DOHH2 (cell line): ENCODE results near the gene CHST3.

Experiments used
- H3F3A ChIP-seq: fragments of 200-600 bp; sonication (generic), shearing (Covaris generic); 2 replicates; pipeline ENCODE4 v1.6.0; 2016; ENCODE audit warnings: antibody characterized with exemption, mild to moderate bottlenecking; ENCODE audit not compliant: control insufficient read depth, insufficient read depth
- H3K27ac ChIP-seq: fragments of 200-600 bp; sonication (generic); 2 replicates; pipeline ENCODE4 v1.5.1; 2014; ENCODE audit warnings: low read depth, mild to moderate bottlenecking, low read length, moderate library complexity
- H3K27me3 ChIP-seq: fragments of 200-600 bp; sonication (generic); 2 replicates; pipeline ENCODE4 v1.6.1; 2014; ENCODE audit warnings: mild to moderate bottlenecking, low read length, mixed read lengths; ENCODE audit not compliant: control insufficient read depth
- H3K36me3 ChIP-seq: fragments of 200-600 bp; sonication (generic); 2 replicates; pipeline ENCODE4 v1.6.1; 2014; ENCODE audit warnings: mild to moderate bottlenecking, low read length, moderate library complexity, mixed read lengths; ENCODE audit not compliant: control insufficient read depth
- H3K4me1 ChIP-seq: fragments of 200-600 bp; sonication (generic); 2 replicates; pipeline ENCODE4 v1.6.1; 2014; ENCODE audit warnings: mild to moderate bottlenecking, low read length, mixed read lengths; ENCODE audit not compliant: control insufficient read depth
- H3K4me2 ChIP-seq: fragments of 200-600 bp; sonication (generic); 2 replicates; pipeline ENCODE4 v1.6.0; 2014; ENCODE audit warnings: mild to moderate bottlenecking, low read length, moderate library complexity
- H3K4me3 ChIP-seq: fragments of 200-600 bp; sonication (generic); 2 replicates; pipeline ENCODE4 v1.5.1; 2014; ENCODE audit warnings: mild to moderate bottlenecking, low read length, mixed read lengths
- H3K79me2 ChIP-seq: fragments of 200-600 bp; sonication (generic); 2 replicates; pipeline ENCODE4 v1.6.1; 2014; ENCODE audit warnings: mild to moderate bottlenecking, low read length, mixed read lengths; ENCODE audit not compliant: control insufficient read depth
- H3K9me2 ChIP-seq: fragments of 200-600 bp; sonication (generic); replicated peaks from 2 replicates; pipeline ENCODE4 v1.6.1; 2014; ENCODE audit warnings: mild to moderate bottlenecking, low read length, mixed read lengths; ENCODE audit not compliant: control insufficient read depth
- H3K9me3 ChIP-seq: fragments of 200-600 bp; sonication (generic); 2 replicates; pipeline ENCODE4 v1.6.1; 2014; ENCODE audit warnings: antibody characterized with exemption, low read length, mixed read lengths; ENCODE audit not compliant: control insufficient read depth, insufficient read depth
- H4K20me1 ChIP-seq: fragments of 200-600 bp; sonication (generic); 2 replicates; pipeline ENCODE4 v1.6.0; 2014; ENCODE audit warnings: low read depth, mild to moderate bottlenecking, antibody characterized with exemption, low read length, moderate library complexity; ENCODE audit not compliant: control insufficient read depth, insufficient read depth
- CTCF ChIP-seq: fragments of 200-600 bp; sonication (generic); IDR thresholded peaks from one replicate; pipeline ENCODE4 v1.5.1; 2014; ENCODE audit warnings: antibody characterized with exemption, mild to moderate bottlenecking, low read depth, low read length; ENCODE audit not compliant: poor library complexity, severe bottlenecking
- EZH2phosphoT487 ChIP-seq: fragments of 200-600 bp; sonication (generic); IDR thresholded peaks from 2 replicates; pipeline ENCODE4 v1.6.1; 2017; ENCODE audit warnings: borderline replicate concordance, mild to moderate bottlenecking, antibody characterized with exemption, low read length, moderate library complexity, mixed read lengths

The CHST3 gene

DNA sequence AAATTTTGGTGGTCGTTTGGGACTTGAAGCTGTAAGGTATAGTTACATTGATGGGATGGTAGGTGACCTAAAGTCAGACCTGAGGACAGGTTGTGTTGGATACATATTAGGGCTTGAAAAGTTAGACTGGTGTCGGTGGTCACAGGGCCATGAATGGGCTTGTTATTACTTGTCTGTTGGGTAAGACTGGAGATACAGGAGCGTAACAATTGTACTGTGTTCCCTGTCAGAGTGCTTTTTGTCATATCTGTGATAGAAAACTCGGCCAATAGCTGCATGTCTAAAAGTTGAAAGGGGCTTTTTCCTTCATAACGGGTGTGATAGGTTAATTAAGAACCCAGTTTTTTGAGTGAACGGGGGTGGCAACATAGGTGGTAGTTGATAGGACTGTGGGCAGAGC lies 13.5 kb upstream of the CHST3 start:
- H3K9me3 ChIP-seq, result peaks cover 30% of the 10 kb centered on the region
- no peak overlapping the region for H3K4me2 ChIP-seq
- no peaks in the 10 kb centered on the region for H3K27me3 ChIP-seq
- no peaks in the 10 kb centered on the region for H3K79me2 ChIP-seq
- H3K9me2 ChIP-seq, result no peaks in the 10 kb centered on the region
- H3F3A ChIP-seq, result no peaks in the 10 kb centered on the region
- no peaks in the 10 kb centered on the region for H3K4me1 ChIP-seq
- no peak overlapping the region for H3K4me3 ChIP-seq
- H3K36me3 ChIP-seq, result no peaks in the 10 kb centered on the region
- no peak for TF ChIP-seq CTCF
- no peak for TF ChIP-seq EZH2phosphoT487
- H3K27ac ChIP-seq, result no peak overlapping the region
- H4K20me1 ChIP-seq, result no peaks in the 10 kb centered on the region

- Histone ChIP-seq H3K79me2 (no peaks in the 10 kb centered on the region), H3K4me2 (no peak overlapping the region), H3F3A (no peaks in the 10 kb centered on the region), H3K9me2 (no peaks in the 10 kb centered on the region), H3K36me3 (no peaks in the 10 kb centered on the region), H3K27ac (no peak overlapping the region), H3K4me1 (no peaks in the 10 kb centered on the region), H3K27me3 (no peaks in the 10 kb centered on the region), H3K9me3 (peaks cover 16% of the 10 kb centered on the region; the same call in 1 of the 2 replicates), H3K4me3 (no peak overlapping the region), H4K20me1 (no peaks in the 10 kb centered on the region)
- TF ChIP-seq CTCF (no peak), EZH2phosphoT487 (no peak)
Measured at GRCh38 chr10:71952745-71953144, 11.4 kb upstream of the CHST3 start.

DNA sequence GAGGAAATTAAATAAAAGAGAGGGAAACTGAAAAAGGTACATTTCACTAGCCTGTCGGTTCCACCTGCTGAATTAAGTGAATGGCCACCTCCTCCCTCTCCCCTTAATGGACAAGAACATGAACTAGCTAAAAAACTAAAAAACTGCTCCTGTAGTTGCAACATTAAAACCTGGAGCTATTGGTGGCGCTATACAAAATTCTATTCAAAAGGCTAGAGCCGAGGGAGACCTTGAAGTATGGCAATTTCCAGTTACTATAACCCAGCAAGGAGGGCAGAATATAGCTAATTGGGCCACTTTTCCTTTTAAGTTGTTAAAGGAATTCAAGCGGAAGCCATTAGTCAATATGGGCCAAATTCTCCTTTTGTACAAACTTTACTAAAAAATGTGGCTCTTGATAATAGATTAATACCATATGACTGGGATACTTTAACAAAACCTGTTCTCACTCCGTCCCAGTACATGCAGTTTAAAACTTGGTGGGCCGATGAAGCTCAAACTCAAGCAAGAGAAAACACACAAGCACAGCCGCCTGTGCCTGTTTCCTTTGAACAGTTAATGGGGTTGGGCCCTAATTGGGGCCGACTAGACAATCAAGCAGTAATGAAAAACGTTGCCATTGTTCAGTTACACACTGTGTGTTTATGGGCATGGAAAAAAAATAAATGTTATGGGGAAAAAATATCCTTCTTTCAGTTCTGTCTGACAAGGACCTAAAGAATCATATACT lies 6.5 kb upstream of the CHST3 start:
- Histone ChIP-seq H3K36me3 (no peaks in the 10 kb centered on the region), H3K4me3 (no peak overlapping the region), H3K4me2 (no peak overlapping the region), H3K27ac (no peak overlapping the region), H3K9me2 (no peaks in the 10 kb centered on the region), H3K27me3 (peaks cover 7% of the 10 kb centered on the region; the same call in 1 of the 2 replicates), H3K9me3 (peaks cover 16% of the 10 kb centered on the region; the same call in 1 of the 2 replicates), H3K79me2 (no peaks in the 10 kb centered on the region), H3K4me1 (no peaks in the 10 kb centered on the region), H3F3A (no peaks in the 10 kb centered on the region), H4K20me1 (no peaks in the 10 kb centered on the region)
- TF ChIP-seq CTCF (no peak), EZH2phosphoT487 (no peak)
